Sciatic nerve (tissue), 2 donors: ENCODE results near the gene TENM4. TPM values are rescaled to one million over a fixed set of nuclear protein-coding genes. Genes with fewer than 3 reads are reported as not detected.

Source experiments
- ATAC-seq: fragments of 200-7000 bp; cut with Tn5 transposase; one replicate; pipeline ENCODE4 v1.9.1; 2020; ENCODE audit warnings: mild to moderate bottlenecking, moderate library complexity
- DNase-seq: peaks from one replicate; pipeline ENCODE4 v3.0.0-alpha.2; 2020; ENCODE audit warnings: low spot score
- intact Hi-C: fragments of 100-400 bp; cut with DNase I; formaldehyde crosslinking; loops from one replicate; pipeline ENCODE4 v1.14.2; 2022
- total RNA-seq: library from RNA; stranded (reverse); fragmentation: NEBNext Ultra II Directional; extraction: Animal tissue kit (Norgen Biotek cat#: 25700); gene quantifications from one replicate; pipeline ENCODE4 v1.2.1, GENCODE V29; 2021
- donor health status: DM: no; HTN: no; CAD: no.
- donor health status: DM: no; HTN: no; CAD: no.

The TENM4 gene
- total RNA-seq, 1 donor from 2014 or later, result 16.5 TPM

DNA sequence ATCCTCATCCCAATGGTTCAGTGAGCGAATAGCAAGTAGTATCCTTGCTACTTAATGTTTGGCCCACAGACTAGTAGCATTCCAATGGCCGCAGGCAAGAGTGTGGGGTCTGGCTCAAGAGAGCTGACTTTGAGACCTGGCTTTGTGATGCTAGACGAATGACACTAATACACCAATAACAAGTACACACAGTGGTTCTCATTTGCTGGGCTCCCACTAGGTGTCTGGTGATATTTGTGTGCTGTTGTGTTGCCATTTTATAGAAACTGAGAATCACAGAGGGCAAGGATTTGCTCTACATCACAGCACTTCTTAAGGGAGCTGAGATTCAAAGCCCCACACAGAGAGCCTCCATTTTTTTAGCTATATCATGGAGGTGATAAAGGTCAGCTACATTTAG, 351.2 kb downstream of the TENM4 start:
- DNase-seq (no peak), ATAC-seq (no peak)
- intact Hi-C loops, result no loop called here

DNA sequence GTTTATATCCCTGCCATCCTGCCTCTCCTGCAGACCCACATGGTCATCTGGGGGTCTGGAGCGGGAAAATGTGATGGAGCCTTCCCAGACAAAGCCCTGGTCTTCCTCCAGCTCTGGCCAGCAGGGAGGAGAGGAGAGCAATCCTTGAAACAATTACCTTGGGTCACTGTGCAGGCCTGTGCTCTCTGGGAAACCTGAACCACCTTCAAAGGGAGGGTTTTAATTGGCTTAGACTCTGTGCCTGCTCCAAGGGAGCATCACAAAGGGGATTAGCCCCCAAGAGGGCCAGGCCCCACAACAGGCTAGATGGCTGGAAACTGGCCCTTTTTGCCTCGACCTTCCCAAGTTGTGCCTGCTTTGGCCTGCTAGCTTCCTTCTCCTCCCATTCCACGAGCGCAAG, 351.9 kb downstream of the TENM4 start:
- intact Hi-C loops, result no loop called here
- no peak for DNase-seq
- no peak for ATAC-seq

DNA sequence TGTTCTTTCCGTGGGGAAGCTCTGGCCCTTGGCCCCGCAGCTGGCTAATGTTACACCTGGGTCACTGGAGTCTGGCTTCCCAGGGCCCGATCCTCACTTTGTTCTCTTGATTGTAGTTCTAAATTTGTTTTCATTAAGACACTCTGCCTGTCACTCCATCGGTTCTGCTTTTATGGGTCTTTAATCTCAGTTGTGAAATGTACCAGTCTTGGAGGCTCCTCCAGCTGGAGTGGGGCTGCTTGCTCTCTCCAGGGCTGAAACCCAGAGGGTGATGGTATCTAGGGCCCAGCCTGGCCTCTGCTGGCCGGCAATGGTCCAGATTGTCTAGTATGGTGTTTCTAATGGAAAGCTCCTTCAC, 352.9 kb downstream of the TENM4 start:
- ATAC-seq, result no peak
- no peak for DNase-seq
- intact Hi-C loops, result no loop called here

DNA sequence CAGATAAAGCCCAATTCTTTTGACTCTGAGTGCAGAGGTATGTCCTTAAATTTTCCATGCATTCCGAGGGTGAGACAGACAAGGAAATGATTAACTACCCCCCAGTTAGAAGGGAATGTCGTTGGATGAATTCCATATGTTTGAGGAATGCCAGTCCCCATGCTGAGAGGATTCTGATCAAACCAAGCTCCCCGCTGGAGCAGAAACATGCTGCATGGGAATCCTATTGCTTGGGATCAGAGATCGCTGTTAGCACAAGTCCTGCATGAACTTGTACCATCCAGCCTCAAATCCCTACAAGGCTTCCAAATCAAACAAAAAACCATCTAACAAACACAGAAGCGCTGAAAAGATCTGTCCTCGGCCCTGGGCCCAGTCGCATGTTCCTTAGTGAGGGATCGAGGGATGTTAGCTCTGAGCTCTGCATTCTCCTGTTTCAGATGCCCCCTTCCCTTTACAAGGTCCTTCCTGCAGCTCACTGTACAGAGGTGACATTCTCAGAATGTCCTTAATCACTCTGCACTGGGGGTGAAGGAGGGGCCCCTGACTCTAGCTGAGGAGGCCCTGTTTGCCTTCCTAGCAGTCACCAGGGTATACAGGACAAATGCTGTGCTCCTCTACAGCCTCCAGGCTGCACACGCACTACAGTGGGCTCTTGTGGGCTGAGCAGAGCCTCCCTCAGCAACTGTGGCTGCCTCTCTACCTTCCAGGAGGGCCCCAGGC, 353.4 kb downstream of the TENM4 start:
- DNase-seq, result no peak
- peak; percentile 27 for ATAC-seq
- intact Hi-C loops, result no loop called here

DNA sequence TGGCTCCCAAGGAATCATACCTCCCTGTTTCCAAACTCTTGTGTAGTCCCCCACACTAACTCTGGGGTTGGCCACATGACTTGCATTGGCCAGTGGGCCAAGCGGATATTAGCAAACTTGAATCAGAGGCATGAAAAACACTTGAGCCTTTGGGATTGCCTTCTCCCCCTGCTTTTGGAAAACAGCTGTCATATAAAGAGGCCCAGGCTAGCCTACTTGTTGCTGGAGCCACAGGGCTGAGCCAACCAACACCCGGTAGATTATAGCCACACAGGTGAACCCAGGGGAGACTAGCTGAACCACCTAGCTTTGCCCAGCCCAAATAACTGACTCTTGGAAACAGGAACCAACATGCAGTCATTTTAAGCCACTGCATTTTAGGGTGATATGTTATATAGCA, 354.8 kb downstream of the TENM4 start:
- intact Hi-C loops, result no loop called here
- no peak for DNase-seq
- ATAC-seq, result no peak

DNA sequence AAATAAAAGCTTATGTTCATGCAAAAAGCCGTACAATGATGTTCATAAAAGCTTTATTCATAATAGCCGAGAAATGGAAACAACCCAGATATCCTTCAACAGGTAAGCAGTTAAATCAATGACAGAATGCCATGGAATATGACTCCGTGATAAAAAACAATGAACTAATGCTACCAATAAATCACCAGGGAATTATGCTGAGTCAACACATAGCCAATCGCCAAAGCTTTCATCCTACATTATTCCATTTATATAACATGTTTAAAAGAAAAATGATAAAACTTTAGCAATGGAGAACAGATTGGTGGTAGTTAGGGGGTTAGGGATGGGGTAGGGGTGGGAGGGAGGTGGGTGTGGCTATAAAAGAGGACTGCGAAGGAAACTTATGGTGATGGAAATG, 356.4 kb downstream of the TENM4 start:
- no peak for DNase-seq
- intact Hi-C loops, result no loop called here

DNA sequence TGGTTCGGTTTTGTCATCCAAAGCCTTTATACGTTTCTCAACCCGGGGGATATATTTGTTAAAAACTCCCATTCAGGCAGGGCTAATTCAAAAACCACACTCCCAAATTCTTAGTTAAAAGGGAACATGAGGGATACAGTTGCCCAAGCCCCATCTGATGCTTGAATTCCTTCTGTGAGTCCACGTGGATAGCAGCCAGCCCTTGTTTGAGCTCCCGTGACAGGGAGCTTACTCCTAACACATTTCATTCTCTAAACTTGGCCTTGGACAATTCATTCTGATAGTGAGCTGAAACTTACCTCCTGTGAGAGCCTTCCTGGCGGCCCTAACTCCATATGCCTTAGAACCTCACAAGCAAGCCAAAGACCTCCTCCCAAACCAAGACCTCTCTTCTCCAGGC, 357.5 kb downstream of the TENM4 start:
- DNase-seq (no peak), ATAC-seq (no peak)
- intact Hi-C loops, result no loop called here

More for the DNA sequence above, 356.4 kb downstream of the TENM4 start:
- ATAC-seq, result no peak

DNA sequence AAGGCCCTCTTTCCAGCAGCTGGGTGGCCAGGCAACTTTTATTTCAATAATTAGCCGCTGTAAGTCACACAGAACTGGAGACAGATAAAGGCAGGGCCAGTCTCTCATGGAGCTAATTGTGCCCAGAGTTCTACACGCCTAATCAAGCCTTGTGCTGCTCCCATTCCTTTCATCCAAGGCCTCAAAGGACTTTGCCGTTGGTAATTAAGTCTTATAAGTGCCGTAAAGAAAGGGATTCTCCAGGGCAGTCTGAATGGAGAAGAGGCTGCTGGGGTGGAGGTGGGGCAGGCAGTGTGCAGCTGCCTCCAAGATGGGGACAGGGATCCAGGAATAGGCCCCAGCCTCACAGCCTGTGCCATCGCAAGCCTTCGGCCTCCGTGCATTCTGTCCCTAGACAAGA, 357.9 kb downstream of the TENM4 start:
- intact Hi-C loops, result no loop called here
- DNase-seq (no peak), ATAC-seq (no peak)

DNA sequence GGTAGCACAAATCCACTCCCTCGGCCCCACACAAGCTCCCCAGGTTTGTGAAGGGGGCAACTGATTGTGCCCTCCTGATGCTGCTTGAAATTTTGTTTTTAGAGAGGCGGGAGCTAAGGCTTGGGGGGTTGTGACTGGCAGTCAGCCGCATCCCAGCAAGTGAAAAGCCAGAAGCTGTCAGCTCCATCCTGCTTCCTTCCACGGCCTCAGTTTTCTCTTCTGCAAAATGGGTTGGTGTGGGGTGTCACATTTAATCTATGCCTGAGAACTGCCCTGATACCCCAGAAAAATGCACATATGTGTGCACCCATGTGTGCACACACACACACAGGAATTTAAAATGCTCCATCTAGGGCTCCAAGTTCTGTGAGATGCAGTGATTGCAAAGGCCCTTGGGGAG, 358.6 kb downstream of the TENM4 start:
- intact Hi-C loops, result no loop called here
- ATAC-seq (no peak), DNase-seq (no peak)

DNA sequence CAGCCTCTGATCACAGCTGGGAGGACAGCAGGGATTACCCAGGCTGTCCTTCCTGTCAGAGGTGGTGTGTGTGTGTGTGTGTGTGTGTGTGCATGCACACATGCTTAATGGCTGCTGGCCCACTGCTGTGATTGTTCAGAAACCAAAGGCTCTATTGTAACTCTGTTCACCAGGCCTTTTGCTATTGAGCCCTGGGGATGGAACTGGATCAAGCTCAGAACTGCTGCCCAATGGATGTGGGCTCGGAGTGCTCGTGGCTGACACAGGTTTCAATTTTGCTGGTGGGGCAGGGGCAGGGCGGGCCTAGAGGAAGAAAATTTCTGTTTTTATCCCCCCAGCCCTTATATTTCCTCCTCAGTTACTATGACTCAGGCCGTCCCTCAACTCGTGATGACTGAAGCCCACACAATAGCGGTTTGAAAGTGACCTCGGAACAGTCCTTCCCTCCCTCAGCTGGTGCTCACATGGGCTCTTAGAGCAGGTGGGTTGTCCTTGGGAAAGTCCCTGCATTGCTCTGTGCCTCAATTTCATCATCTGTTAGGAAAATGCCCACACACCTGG, 359.3 kb downstream of the TENM4 start:
- DNase-seq (no peak), ATAC-seq (peak; percentile 86)
- intact Hi-C loops, result no loop called here

DNA sequence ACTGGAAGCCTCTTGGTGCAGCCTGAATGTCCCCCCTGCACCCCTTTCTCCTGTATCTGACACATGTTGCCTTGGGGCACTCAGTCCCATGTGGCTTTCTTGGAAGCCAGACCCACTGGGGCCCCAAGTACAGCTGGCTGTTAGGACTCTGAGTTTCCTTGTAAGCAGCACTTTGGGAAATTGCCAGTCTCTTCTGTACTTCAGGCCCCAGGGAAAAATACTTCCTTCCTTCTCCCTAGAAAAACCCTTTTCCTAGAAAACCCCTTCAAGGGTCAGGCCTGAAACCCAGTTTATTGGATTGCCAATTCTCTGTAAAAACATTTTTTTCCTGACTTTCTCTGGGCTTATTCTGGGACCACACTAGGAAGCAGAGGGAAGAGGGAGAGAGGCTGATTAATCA, 360.3 kb downstream of the TENM4 start:
- DNase-seq (no peak), ATAC-seq (no peak)
- intact Hi-C loops, result no loop called here

DNA sequence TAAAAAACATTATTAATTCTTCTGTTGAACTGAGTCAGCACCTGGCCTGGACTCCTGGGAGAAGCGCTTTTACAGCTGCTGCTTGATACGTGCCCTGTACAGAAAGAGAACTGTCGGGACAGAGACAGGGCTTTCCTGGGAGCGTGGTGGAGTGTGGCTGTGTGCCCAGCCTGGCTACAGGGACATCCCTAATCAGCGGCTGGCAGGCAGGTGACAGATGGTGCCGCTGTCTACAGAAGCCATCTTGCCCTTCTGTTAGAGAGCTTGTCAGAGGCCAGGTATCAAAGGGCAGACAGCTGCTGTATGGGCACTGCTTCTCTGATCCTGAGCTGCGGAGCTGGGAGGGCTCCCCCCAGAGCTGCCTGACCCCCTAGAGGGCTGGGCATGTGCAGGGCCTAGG, 361.8 kb downstream of the TENM4 start:
- intact Hi-C loops, result no loop called here
- no peak for ATAC-seq
- no peak for DNase-seq

DNA sequence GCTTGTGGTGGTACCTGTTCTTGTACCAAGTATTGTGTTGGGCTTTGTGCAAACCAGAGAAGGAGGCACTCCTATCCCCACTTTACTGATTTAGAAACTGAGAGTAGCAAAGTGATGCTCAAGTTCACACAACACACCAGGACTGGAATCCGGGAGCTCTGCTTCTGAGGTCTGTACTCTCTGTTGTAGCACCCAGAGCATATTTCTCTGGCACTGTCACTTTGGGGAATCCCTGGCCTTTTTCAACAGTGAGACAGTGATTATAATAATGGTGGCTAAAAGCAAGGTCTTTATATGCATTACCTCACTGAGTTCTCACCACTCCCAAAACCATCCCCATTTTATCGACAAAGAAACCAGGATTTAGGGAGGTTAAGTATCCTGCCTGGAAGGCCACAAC, 362.4 kb downstream of the TENM4 start:
- intact Hi-C loops, result no loop called here
- ATAC-seq (no peak), DNase-seq (no peak)

DNA sequence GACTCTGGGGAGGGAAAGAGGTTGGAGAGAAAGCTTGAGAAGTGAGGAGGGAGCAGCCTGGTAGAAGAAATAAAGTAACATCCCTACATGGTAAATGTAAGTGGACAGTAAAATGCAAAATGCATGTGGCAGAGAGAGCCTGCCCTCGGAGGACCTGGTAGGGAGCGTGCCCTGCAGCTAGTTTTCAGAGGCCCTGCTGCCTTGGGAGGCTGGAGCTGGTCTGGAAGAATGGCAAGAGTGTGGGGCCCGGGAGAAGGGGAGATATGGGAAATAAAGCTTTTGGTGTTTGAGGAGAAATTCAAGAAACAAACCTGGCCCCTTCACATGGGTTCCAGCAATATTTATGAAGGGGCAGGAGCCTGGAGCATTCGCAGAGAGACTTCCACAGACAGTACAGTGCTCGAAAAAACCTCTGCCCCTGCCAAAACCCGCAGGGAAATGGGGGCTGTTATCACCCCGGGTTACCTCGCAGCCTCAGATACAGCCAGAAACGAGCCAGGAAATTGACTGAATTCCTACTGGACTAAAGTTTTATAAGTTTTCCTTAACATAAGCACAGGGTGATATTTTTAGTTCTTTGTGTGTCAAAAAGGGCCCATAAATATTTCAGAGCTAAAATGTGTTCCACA, 363.0 kb downstream of the TENM4 start:
- DNase-seq (no peak), ATAC-seq (no peak)
- intact Hi-C loops, result no loop called here

DNA sequence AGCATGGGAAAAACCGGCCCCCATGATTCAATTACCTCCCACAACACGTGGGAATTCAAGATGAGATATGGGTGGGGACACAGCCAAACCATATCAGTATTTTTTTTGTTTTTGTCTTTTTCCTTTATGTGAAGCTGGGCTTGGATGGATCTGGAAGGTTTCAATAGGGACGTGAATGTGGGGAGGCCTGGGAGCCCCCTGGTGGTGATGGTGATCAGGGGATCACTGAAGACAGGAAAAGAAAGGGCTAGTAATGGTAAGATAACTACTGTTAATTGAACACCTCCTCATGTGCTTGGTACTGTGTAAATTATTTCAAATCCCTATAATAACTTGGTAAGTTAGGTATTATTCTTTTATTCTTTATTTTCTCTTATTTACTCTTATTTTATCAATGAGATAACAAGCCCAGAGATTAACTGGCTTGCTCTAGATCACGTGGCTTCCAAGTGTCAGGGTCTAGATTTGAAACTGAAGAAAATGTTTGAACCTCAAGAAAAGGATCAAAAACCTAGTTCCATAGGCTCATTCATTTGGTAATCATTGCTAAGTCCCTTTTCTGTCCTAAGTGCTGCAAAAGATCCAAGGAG, 364.2 kb downstream of the TENM4 start:
- no peak for ATAC-seq
- DNase-seq, result no peak
- intact Hi-C loops, result no loop called here

DNA sequence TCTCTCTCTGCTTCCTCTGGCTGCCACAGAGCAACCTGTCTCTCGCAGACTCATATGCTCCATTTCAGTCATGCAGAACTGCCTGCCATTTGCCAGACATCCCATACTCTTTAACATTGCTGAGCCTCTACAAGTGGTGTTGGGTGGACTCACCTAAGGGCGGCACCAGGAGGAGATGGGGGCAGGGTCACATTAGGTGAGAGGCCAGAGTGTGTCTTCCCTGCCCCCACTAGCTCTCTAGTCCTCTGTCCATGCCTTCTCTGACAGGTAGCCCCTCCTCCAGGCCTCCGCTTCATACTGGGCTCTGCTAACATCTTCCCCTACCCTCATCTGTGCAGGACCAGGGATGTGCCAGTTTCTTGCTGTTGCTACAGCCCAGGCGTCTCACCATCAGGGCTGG, 366.3 kb downstream of the TENM4 start:
- intact Hi-C loops, result no loop called here
- no peak for DNase-seq
- no peak for ATAC-seq

DNA sequence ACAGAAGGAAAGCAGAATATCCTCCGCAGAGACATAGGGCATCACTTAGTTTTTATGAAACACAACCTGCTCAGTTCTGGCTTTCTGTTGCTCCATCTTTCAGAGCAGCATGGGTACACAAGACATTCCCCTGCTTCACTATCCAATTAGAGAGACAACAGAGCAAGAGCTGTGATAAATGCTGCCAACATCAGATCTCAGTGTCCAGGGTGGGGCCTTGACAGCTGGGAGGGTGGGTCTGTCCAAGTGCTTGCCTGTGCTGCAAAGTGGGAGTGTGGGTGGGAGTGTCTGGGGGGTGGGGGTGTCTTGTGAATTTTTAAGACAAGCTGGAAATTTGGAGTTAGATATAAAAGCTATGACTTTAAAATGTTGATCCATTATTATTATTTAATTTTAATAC, 369.6 kb downstream of the TENM4 start:
- ATAC-seq (no peak), DNase-seq (no peak)
- intact Hi-C loops, result no loop called here

DNA sequence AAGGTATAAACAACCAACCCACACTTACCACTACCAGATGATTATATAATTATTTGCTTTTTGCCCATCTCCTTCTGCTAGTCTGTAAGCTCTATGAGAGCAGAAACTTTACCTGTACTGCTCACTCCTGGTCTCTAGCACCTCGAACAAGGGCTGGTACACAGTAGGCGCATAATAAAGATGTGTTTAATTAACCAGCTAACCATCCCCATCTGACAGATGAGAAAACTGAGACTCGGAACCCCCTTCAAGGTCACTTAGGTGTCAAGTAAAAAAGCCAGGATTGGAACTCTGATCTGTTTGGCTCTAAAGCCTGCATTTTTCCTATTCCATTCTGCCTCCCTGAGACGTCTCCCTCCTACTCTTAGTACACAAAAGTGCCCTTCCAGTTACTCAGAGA, 370.3 kb downstream of the TENM4 start:
- DNase-seq, result no peak
- ATAC-seq, result no peak
- intact Hi-C loops, result no loop called here

DNA sequence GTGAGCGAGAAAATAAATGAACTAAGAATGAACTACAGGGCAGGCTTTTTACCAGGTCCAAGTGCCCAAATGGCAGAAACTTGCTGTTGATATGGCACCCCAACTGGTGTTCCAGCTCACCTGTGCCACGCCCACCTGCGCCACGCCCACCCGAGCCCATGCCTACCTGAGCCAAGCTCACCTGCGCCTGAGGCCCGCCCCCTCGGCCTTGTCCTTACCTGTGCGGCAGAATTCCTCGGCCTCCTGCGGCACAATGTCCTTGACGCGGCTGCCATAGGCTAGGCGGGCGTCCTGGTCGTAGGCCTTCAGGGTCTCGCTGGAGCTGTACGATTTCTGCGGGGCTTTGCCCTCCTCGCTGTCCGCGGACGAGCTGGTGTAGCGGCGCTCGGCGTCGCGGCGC, 371.3 kb downstream of the TENM4 start:
- intact Hi-C loops, result no loop called here
- DNase-seq (no peak), ATAC-seq (no peak)

DNA sequence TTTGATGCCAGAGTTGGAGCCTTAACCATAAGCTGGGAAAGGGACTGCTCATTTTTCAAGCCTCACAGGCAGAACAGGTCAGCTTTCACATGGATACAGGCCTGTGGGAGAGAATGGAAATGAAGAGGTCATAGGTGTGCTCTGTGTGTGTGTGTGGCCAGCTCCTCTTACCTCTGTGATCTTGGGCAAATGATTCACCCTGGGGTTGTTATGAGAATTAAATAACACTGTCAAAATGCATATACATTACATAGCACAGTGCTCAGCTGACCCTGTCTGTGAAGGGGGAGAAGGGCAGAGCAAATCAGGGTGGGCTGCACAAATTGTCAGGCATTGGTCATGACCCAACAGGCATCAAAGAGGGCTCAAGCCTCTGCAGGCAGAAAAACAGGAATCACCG, 372.5 kb downstream of the TENM4 start:
- DNase-seq (no peak), ATAC-seq (no peak)
- intact Hi-C loops, result no loop called here

DNA sequence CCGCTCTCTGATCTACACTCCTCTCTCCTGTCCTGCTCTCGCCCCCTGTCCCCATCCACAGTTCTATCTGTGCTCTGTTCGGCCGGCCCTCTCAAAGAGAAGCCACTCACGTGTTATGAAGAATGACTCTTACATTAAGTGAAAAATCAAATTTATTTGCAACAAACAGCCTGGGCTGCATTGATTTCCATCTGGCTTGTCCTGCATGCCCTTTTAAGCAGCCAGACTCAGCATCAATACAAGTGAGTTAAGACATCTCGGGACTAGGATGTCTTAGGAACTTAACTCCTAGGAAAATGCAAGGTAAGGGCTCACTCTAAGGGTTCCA, 373.5 kb downstream of the TENM4 start:
- no peak for DNase-seq
- intact Hi-C loops, result no loop called here
- ATAC-seq, result no peak
